ENCODE results near the gene ZBTB6. TPM values are rescaled to one million over a fixed set of nuclear protein-coding genes. Genes with fewer than 3 reads are reported as not detected.

Gene ZBTB6, protein sequence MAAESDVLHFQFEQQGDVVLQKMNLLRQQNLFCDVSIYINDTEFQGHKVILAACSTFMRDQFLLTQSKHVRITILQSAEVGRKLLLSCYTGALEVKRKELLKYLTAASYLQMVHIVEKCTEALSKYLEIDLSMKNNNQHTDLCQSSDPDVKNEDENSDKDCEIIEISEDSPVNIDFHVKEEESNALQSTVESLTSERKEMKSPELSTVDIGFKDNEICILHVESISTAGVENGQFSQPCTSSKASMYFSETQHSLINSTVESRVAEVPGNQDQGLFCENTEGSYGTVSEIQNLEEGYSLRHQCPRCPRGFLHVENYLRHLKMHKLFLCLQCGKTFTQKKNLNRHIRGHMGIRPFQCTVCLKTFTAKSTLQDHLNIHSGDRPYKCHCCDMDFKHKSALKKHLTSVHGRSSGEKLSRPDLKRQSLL
- total RNA-seq: 10 to 100 TPM in 2 of 3 donors, 1 to 10 TPM in 1; 8.2 to 17.4 (median 11.1) TPM

DNA sequence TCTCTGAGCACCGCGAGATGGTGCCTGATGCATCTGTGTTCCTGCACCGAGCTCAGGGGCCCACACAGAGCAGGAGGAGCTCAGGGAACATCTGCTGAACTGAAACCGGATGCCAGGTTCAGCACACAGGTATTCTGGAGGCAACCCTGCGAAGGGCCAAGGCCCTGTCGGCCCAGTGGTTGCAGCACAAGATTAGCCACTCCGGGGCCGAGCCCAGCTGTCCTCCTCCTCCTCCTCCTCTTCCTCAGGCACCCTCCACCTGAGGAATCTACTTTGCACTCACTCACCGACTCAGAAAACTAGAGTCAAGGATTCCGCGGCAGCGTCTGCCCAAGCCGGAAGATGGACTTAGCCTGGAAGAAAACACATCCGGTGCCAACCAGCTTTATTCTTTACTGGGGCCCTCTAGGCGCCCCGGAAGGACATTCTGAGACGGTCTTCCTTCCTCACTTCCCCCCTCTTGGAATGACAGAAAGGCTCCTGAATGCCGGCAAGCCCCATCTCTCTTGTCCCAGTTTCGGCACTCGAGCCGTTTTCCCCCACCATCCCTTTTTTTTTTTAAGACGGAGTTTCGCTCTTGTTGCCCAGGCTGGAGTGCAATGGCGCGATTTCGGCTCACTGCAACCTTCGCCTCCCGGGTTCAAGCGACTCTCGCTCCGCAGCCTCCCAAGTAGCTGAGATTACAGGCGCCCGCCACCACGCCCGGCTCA is at the start of gene ZBTB6:
ZBTB6 (minus strand) TSS at position 360 of the 710 bp plus-strand sequence. CDS start 1,251 bp downstream, outside the sequence.
- H3K9me3 ChIP-seq: no peaks in the 10 kb centered on the region
- H3K27ac ChIP-seq: peak within 1 kb of the TSS; percentile 83 to 92
- no peaks in the 10 kb centered on the region for H3K4me1 ChIP-seq

DNA sequence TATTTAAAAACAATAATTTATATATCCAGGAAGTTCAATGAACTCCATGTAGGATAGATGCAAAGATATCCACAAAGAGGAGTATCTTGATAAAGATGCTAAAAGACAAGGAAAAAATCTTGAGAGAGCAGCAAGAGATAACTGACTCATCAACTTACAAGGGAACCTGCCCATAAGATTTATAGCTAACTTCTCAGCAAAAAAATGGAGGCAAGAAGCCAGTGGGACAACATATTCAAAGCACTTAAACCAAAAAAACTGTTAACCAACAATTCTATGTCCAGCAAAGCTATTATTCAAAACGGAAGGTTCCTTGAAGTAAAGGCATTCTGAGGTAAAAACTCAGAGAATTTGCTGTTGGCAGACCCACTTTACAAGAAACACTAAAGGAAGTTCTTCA is 48.0 kb upstream of the ZBTB6 start:
- TF ChIP-seq POLR2AphosphoS5 (IDR thresholded peaks at IDR 0.05) (no peak), CTCF (IDR thresholded peaks at IDR 0.05) (no peak), POLR2A (IDR thresholded peaks at IDR 0.05) (no peak)
- no peak for DNase-seq (ENCODE audit: low spot score in 2 of 2)
- Histone ChIP-seq H3K27ac (no peak overlapping the region), H3K4me3 (no peak overlapping the region), H3K27me3 (no peaks in the 10 kb centered on the region), H3K36me3 (no peaks in the 10 kb centered on the region), H3K4me1 (no peaks in the 10 kb centered on the region), H3K9me3 (no peaks in the 10 kb centered on the region)
- intact Hi-C loops (cut with DNase I; ENCODE audit: low total_unique reads): no loop called here

More for the DNA sequence above, at the start of gene ZBTB6:
- no peaks in the 10 kb centered on the region for H3K27me3 ChIP-seq
- peak within 1 kb of the TSS; percentile 75 to 88 (median 81) for H3K4me3 ChIP-seq
- no peaks in the 10 kb centered on the region for H3K36me3 ChIP-seq
- TF ChIP-seq CTCF (IDR thresholded peaks at IDR 0.05): no peak
- TF ChIP-seq POLR2AphosphoS5 (IDR thresholded peaks at IDR 0.05): peak in 2 of 3 donors; percentile 73 to 76
- no peak for TF ChIP-seq POLR2A (IDR thresholded peaks at IDR 0.05)
- intact Hi-C loops (cut with DNase I; ENCODE audit: low total_unique reads): no loop called here
- peak; percentile 56 to 60 for DNase-seq (ENCODE audit: low spot score in 2 of 2)

- Histone ChIP-seq H3K36me3 (no peaks in the 10 kb centered on the region), H3K9me3 (no peaks in the 10 kb centered on the region), H3K4me3 (no peak overlapping the region), H3K4me1 (peaks cover 0 to 13% of the 10 kb centered on the region in 2 donors), H3K27me3 (no peaks in the 10 kb centered on the region), H3K27ac (no peak overlapping the region)
- DNase-seq (ENCODE audit: low spot score in 2 of 2): no peak
- TF ChIP-seq POLR2A (IDR thresholded peaks at IDR 0.05): no peak
- no peak for TF ChIP-seq POLR2AphosphoS5 (IDR thresholded peaks at IDR 0.05)
- TF ChIP-seq CTCF (IDR thresholded peaks at IDR 0.05): no peak
- intact Hi-C loops (cut with DNase I; ENCODE audit: low total_unique reads): no loop called here
Measured at GRCh38 chr9:122955961-122956360, 42.8 kb upstream of the ZBTB6 start.

GRCh38 chr9:122954253-122954691 is 41.1 kb upstream of the ZBTB6 start:
- intact Hi-C loops (cut with DNase I; ENCODE audit: low total_unique reads): no loop called here
- Histone ChIP-seq H3K36me3 (no peaks in the 10 kb centered on the region), H3K27me3 (no peaks in the 10 kb centered on the region), H3K9me3 (no peaks in the 10 kb centered on the region), H3K27ac (peak overlapping the region in 1 of 2 donors; percentile 54), H3K4me1 (peaks cover 0 to 13% of the 10 kb centered on the region in 2 donors), H3K4me3 (no peak overlapping the region)
- DNase-seq (ENCODE audit: low spot score in 2 of 2): no peak
- no peak for TF ChIP-seq POLR2A (IDR thresholded peaks at IDR 0.05)
- TF ChIP-seq POLR2AphosphoS5 (IDR thresholded peaks at IDR 0.05): no peak
- no peak for TF ChIP-seq CTCF (IDR thresholded peaks at IDR 0.05)

- Histone ChIP-seq H3K36me3 (no peaks in the 10 kb centered on the region), H3K27ac (no peak overlapping the region), H3K27me3 (no peaks in the 10 kb centered on the region), H3K9me3 (no peaks in the 10 kb centered on the region), H3K4me1 (peaks cover 0 to 13% of the 10 kb centered on the region in 2 donors), H3K4me3 (no peak overlapping the region)
- no peak for DNase-seq (ENCODE audit: low spot score in 2 of 2)
- TF ChIP-seq POLR2A (IDR thresholded peaks at IDR 0.05): no peak
- no peak for TF ChIP-seq CTCF (IDR thresholded peaks at IDR 0.05)
- TF ChIP-seq POLR2AphosphoS5 (IDR thresholded peaks at IDR 0.05): no peak
- intact Hi-C loops (cut with DNase I; ENCODE audit: low total_unique reads): no loop called here
Measured at GRCh38 chr9:122951056-122951455, 37.9 kb upstream of the ZBTB6 start.

Data from breast epithelium (tissue), 4 donors.